Lung (tissue), 12 donors: Measurements from ENCODE around the gene PTPRN2. TPM values are rescaled to one million over a fixed set of nuclear protein-coding genes. Genes with fewer than 3 reads are reported as not detected.

Source experiments
- ATAC-seq: fragments of 200-7000 bp; cut with Tn5 transposase; one replicate; pipeline ENCODE4 v1.9.1; 2020; ENCODE audit warnings: moderate number of reproducible peaks; ENCODE audit not compliant: insufficient read depth, low FRiP score
- DNase-seq, 3 donors: peaks; one replicate each; pipeline ENCODE4 v3.0.0-alpha.2; 2013 to 2017
- H3K27ac ChIP-seq, 2 donors: one replicate each; pipeline ENCODE4 v1.5.1; 2013; ENCODE audit warnings: mild to moderate bottlenecking in 2 of 2, moderate library complexity in 2 of 2, control low read depth in 1 of 2, inconsistent platforms in 1 of 2, low read depth in 1 of 2, low read length in 1 of 2
- H3K27me3 ChIP-seq, 3 donors: one replicate each; pipeline ENCODE4 v1.5.1; 2013; ENCODE audit warnings: low read length in 2 of 3; ENCODE audit not compliant: control insufficient read depth in 3 of 3, insufficient read depth in 3 of 3
- H3K36me3 ChIP-seq, 4 donors: one replicate each; pipeline ENCODE4 v1.5.1; 2013; ENCODE audit warnings: low read length in 4 of 4, mild to moderate bottlenecking in 1 of 4, moderate library complexity in 1 of 4; ENCODE audit not compliant: control insufficient read depth in 4 of 4, insufficient read depth in 4 of 4
- H3K4me1 ChIP-seq, 5 donors: one replicate each; pipeline ENCODE4 v1.5.1; 2013; ENCODE audit warnings: low read length in 5 of 5, mild to moderate bottlenecking in 2 of 5, moderate library complexity in 1 of 5; ENCODE audit not compliant: control insufficient read depth in 5 of 5, insufficient read depth in 5 of 5
- H3K4me3 ChIP-seq: one replicate; pipeline ENCODE4 v1.5.1; 2013; ENCODE audit warnings: mild to moderate bottlenecking, control low read depth, moderate library complexity
- H3K9ac ChIP-seq, 2 donors: one replicate each; pipeline ENCODE4 v1.5.1; 2013; ENCODE audit warnings: low read length in 2 of 2, control low read depth in 1 of 2; ENCODE audit not compliant: insufficient read depth in 1 of 2
- H3K9me3 ChIP-seq, 4 donors: one replicate each; pipeline ENCODE4 v1.5.1; 2013; ENCODE audit warnings: low read length in 3 of 4, mild to moderate bottlenecking in 1 of 4, moderate library complexity in 1 of 4; ENCODE audit not compliant: control insufficient read depth in 4 of 4, insufficient read depth in 3 of 4
- WGBS, 2 donors: extraction: QIAGEN DNeasy Blood & Tissue Kit; methylation state at CpG; one replicate each; pipeline ENCODE4 v1.1.7; 2013; 5-methylcytosine and 5-hydroxymethylcytosine counted together
- polyA plus RNA-seq, 2 donors: library from polyadenylated mRNA; stranded (reverse); fragments of 200-250 nt; gene quantifications; one replicate each; pipeline ENCODE4 v1.2.1, GENCODE V29; 2013
- total RNA-seq, 2 donors: library from RNA; depleted of rRNA in 1 of 2; stranded (reverse); fragments of >200 nt in 1 of 2; gene quantifications; one replicate each; pipeline ENCODE4 v1.2.1, GENCODE V29; 2014 to 2021
- TF ChIP-seq, protein P1 (sequence below): IDR thresholded peaks from 2 replicates; pipeline ENCODE4 v1.5.1; 2012; ENCODE audit warnings: mild to moderate bottlenecking; ENCODE audit errors: control extremely low read depth, extremely low read depth
- donor health status: control.
- donor health status: control.
- donor health status: Bipolar disorder and iron deficiency.
- donor health status: healthy.
- donor health status: DM: yes; HTN: yes; CAD: no.

PTPRN2 gene
- total and polyA plus RNA-seq, 4 donors = 2.1 to 7.4 (median 4.4) TPM

DNA sequence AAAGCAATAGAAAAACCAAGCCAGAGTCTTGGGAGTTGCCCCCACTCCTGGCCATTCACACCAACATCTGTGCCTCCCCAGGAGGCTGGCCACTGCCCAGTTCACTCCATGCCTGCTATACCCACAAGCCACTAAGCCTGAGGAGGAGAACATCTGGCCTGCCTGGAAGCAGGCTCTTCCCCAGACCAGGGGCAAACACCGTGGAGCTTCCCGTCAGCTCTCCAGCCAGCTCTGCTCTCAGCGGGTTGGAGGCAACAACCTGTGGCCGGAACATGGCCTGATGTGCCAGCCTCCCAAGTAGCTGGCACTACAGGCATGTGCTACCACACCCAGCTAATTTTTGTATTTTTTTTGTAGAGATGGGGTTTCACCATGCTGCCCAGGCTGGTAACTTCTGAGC lies 9.1 kb upstream of the PTPRN2 start:
- no peak for DNase-seq
- H3K4me3 ChIP-seq = no peak overlapping the region
- H3K27ac ChIP-seq = no peak overlapping the region
- no peaks in the 10 kb centered on the region for H3K4me1 ChIP-seq
- TF ChIP-seq, protein P1, sequence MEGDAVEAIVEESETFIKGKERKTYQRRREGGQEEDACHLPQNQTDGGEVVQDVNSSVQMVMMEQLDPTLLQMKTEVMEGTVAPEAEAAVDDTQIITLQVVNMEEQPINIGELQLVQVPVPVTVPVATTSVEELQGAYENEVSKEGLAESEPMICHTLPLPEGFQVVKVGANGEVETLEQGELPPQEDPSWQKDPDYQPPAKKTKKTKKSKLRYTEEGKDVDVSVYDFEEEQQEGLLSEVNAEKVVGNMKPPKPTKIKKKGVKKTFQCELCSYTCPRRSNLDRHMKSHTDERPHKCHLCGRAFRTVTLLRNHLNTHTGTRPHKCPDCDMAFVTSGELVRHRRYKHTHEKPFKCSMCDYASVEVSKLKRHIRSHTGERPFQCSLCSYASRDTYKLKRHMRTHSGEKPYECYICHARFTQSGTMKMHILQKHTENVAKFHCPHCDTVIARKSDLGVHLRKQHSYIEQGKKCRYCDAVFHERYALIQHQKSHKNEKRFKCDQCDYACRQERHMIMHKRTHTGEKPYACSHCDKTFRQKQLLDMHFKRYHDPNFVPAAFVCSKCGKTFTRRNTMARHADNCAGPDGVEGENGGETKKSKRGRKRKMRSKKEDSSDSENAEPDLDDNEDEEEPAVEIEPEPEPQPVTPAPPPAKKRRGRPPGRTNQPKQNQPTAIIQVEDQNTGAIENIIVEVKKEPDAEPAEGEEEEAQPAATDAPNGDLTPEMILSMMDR = no peak
- peaks cover 0 to 2% (median 0%) of the 10 kb centered on the region in 3 donors for H3K27me3 ChIP-seq
- peaks cover 0 to 13% (median 4%) of the 10 kb centered on the region in 4 donors for H3K9me3 ChIP-seq
- H3K9ac ChIP-seq = no peak overlapping the region
- H3K36me3 ChIP-seq = no peaks in the 10 kb centered on the region
- 96% methylated on average over 4 of the region's 4 CpGs for WGBS, 2 donors
- ATAC-seq = no peak

DNA sequence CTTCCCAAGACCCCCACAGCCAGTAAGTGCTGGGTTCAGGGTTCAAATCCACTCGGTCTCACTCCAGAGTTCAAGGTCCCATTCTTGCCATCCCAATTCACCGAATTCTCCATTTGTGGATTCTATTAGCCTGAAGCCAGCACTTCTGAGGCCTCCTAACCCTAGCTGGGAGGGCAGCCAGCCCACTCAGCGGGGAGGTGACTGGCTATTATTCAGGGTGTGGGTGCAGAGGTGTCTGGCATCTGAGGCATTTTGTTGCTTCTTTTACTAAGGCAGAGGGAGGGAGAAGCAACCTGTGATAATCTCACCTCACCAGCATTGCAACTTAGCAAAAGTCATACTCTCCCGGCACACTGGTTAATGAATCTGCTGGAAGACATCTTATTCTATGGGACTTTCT lies 8.7 kb upstream of the PTPRN2 start:
- H3K4me3 ChIP-seq = no peak overlapping the region
- no peak overlapping the region for H3K27ac ChIP-seq
- H3K4me1 ChIP-seq = no peaks in the 10 kb centered on the region
- no peak for ATAC-seq
- H3K9me3 ChIP-seq = peaks cover 0 to 13% (median 4%) of the 10 kb centered on the region in 4 donors
- TF ChIP-seq, protein P1 = no peak
- 94 to 98% methylated on average over 4 of the region's 4 CpGs for WGBS, 2 donors
- peaks cover 0 to 2% (median 0%) of the 10 kb centered on the region in 3 donors for H3K27me3 ChIP-seq
- no peaks in the 10 kb centered on the region for H3K36me3 ChIP-seq
- no peak for DNase-seq
- H3K9ac ChIP-seq = no peak overlapping the region

DNA sequence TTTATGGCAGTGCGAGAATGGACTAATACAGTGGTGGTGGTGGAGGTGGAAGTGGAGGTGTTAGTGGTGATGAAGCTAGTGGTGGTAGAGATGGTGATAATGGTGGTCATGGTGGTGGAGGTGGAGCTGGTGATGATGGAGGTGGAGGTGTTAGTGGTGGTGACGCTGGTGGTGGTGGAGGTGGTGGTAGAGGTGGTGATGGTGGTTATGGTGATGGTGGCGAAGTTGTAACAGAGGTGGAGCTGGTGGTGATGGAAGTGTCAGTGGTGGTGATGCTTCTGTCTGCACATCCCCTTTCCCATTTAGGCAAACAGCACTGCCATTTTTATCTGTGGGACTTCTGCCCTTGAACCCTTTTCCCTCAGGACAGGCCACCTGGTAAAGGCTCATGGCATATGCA lies 7.4 kb upstream of the PTPRN2 start:
- ATAC-seq (no peak), DNase-seq (peak in 1 of 3 donors; percentile 37)
- no peak overlapping the region for H3K9ac ChIP-seq
- H3K36me3 ChIP-seq = no peaks in the 10 kb centered on the region
- no peak overlapping the region for H3K27ac ChIP-seq
- WGBS, 2 donors = 69 to 72% methylated on average over 3 of the region's 3 CpGs
- peaks cover 0 to 5% (median 0%) of the 10 kb centered on the region in 3 donors for H3K27me3 ChIP-seq
- TF ChIP-seq, protein P1 = no peak
- H3K4me3 ChIP-seq = no peak overlapping the region
- peaks cover 0 to 14% (median 4%) of the 10 kb centered on the region in 4 donors for H3K9me3 ChIP-seq
- H3K4me1 ChIP-seq = no peaks in the 10 kb centered on the region

DNA sequence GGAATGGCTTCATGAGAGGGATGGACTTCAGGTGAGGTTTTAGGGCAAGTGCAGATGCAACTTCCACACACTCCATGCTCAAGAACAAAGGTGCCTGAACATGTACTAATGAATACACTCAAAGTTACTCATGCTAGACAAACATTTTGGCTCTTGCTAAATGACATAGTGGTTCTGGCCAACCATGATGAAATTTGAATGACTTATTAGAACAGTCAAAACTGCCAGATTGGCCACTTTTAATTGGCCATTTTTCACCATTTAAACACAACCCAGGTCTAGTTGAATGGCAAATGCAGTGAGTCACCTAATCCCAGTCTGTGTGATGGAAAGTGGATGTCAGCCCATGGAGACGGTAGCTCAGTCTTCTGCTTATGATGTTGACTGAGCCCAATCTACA lies 4.9 kb upstream of the PTPRN2 start:
- TF ChIP-seq, protein P1 = no peak
- no peak overlapping the region for H3K9ac ChIP-seq
- ATAC-seq (no peak), DNase-seq (no peak)
- H3K4me3 ChIP-seq = no peak overlapping the region
- no peak overlapping the region for H3K27ac ChIP-seq
- 91 to 96% methylated on average over 1 of the region's 1 CpG for WGBS, 2 donors
- H3K9me3 ChIP-seq = peaks cover 0 to 16% (median 4%) of the 10 kb centered on the region in 4 donors
- no peaks in the 10 kb centered on the region for H3K4me1 ChIP-seq
- H3K36me3 ChIP-seq = no peaks in the 10 kb centered on the region
- peaks cover 0 to 15% (median 0%) of the 10 kb centered on the region in 3 donors for H3K27me3 ChIP-seq
